ENCODE results near the gene BAG1. TPM values are rescaled to one million over a fixed set of nuclear protein-coding genes. Genes with fewer than 3 reads are reported as not detected.
A peak's percentile ranks its signal among the peaks of the same experiment; 100 is the strongest.

BAG1 gene
- total RNA-seq, 4 donors from 2014 or later: 63.6 to 140 (median 70.8) TPM

GRCh38 chr9:33267151-33267767, 2.8 kb upstream of the BAG1 start:
- DNase-seq (ENCODE audit: low spot score in 2 of 2): no peak
- Histone ChIP-seq H3K4me3 (no peak overlapping the region), H3K4me1 (peaks cover 37% of the 10 kb centered on the region), H3K36me3 (peaks cover 62% of the 10 kb centered on the region), H3K27ac (no peak overlapping the region), H3K27me3 (no peaks in the 10 kb centered on the region), H3K9me3 (no peaks in the 10 kb centered on the region)
- TF ChIP-seq EP300 (IDR thresholded peaks at IDR 0.05) (no peak), CTCF (IDR thresholded peaks at IDR 0.05) (no peak), POLR2AphosphoS5 (IDR thresholded peaks at IDR 0.05) (no peak), POLR2A (IDR thresholded peaks at IDR 0.05) (no peak)

GRCh38 chr9:33265211-33265865, 830 bp upstream of the BAG1 start:
- DNase-seq (ENCODE audit: low spot score in 2 of 2): no peak

GRCh38 chr9:33264003-33264472, 470 bp downstream of the BAG1 start:
- Histone ChIP-seq H3K9me3 (no peaks in the 10 kb centered on the region), H3K27me3 (no peaks in the 10 kb centered on the region), H3K27ac (peak overlapping the region; percentile 95), H3K4me1 (peaks cover 42% of the 10 kb centered on the region), H3K4me3 (peak overlapping the region; percentile 99), H3K36me3 (peaks cover 61% of the 10 kb centered on the region)
- TF ChIP-seq CTCF (IDR thresholded peaks at IDR 0.05) (no peak), POLR2A (IDR thresholded peaks at IDR 0.05) (no peak), POLR2AphosphoS5 (IDR thresholded peaks at IDR 0.05) (no peak), EP300 (IDR thresholded peaks at IDR 0.05) (no peak)
- under 1% methylated on average over 19 of the region's 37 CpGs for WGBS
- DNase-seq (ENCODE audit: low spot score in 2 of 2): peak; percentile 85 to 86

More at GRCh38 chr9:33265211-33265865, 830 bp upstream of the BAG1 start:
- Histone ChIP-seq H3K4me3 (peak overlapping the region; percentile 99), H3K4me1 (peaks cover 42% of the 10 kb centered on the region), H3K9me3 (no peaks in the 10 kb centered on the region), H3K27ac (peak overlapping the region; percentile 95), H3K27me3 (no peaks in the 10 kb centered on the region), H3K36me3 (peaks cover 61% of the 10 kb centered on the region)
- WGBS: 20% methylated on average over 13 of the region's 13 CpGs
- TF ChIP-seq POLR2A (IDR thresholded peaks at IDR 0.05): no peak
- TF ChIP-seq POLR2AphosphoS5 (IDR thresholded peaks at IDR 0.05): no peak
- TF ChIP-seq EP300 (IDR thresholded peaks at IDR 0.05): no peak
- TF ChIP-seq CTCF (IDR thresholded peaks at IDR 0.05): no peak

GRCh38 chr9:33263131-33264002, 1.1 kb downstream of the BAG1 start:
- WGBS: 8% methylated on average over 9 of the region's 25 CpGs
- H3K27me3 ChIP-seq: no peaks in the 10 kb centered on the region
- H3K27ac ChIP-seq: peak overlapping the region; percentile 95
- TF ChIP-seq CTCF (IDR thresholded peaks at IDR 0.05) (no peak), EP300 (IDR thresholded peaks at IDR 0.05) (no peak), POLR2A (IDR thresholded peaks at IDR 0.05) (no peak), POLR2AphosphoS5 (IDR thresholded peaks at IDR 0.05) (no peak)
- DNase-seq (ENCODE audit: low spot score in 2 of 2): no peak
- H3K4me1 ChIP-seq: peaks cover 42% of the 10 kb centered on the region
- no peaks in the 10 kb centered on the region for H3K9me3 ChIP-seq
- H3K36me3 ChIP-seq: peaks cover 61% of the 10 kb centered on the region
- peak overlapping the region; percentile 99 for H3K4me3 ChIP-seq
